Measurements from ENCODE around the gene COL4A2. TPM values are rescaled to one million over a fixed set of nuclear protein-coding genes. Genes with fewer than 3 reads are reported as not detected.

The COL4A2 gene
- total and polyA plus RNA-seq, 3 experiments from 2014 or later = not detected

GRCh38 chr13:110444226-110444653 lies 137.2 kb downstream of the COL4A2 start:
- Histone ChIP-seq H3K27ac (ENCODE audit: low read depth, low read length) (no peak overlapping the region), H3K4me1 (ENCODE audit: insufficient read depth, low read length) (no peaks in the 10 kb centered on the region), H3K36me3 (ENCODE audit: insufficient read depth, low read length) (no peaks in the 10 kb centered on the region), H3K27me3 (ENCODE audit: insufficient read depth, low read length, poor library complexity, severe bottlenecking) (no peaks in the 10 kb centered on the region), H3K4me3 (ENCODE audit: low read length) (no peak overlapping the region), H3K9me3 (ENCODE audit: low read length) (no peaks in the 10 kb centered on the region)
- Mint-ChIP-seq H3K27ac (no peak overlapping the region), H3K27me3 (peaks cover 31 to 46% of the 10 kb centered on the region in 2 donors), H3K4me3 (no peak overlapping the region), H3K36me3 (no peaks in the 10 kb centered on the region), H3K9me3 (no peaks in the 10 kb centered on the region), H3K4me1 (no peaks in the 10 kb centered on the region)
- ChIA-PET CTCF (interaction anchor here (0.9 kb wide), 1 partner anchor 12 kb away, joined by 4 read pairs; no protein-coding TSS in a partner anchor), POLR2A (no interaction called here)
- DNase-seq = no peak

GRCh38 chr13:110445183-110445582 lies 138.1 kb downstream of the COL4A2 start:
- no peaks in the 10 kb centered on the region for H3K27me3 ChIP-seq (ENCODE audit: insufficient read depth, low read length, poor library complexity, severe bottlenecking)
- H3K27ac Mint-ChIP-seq = no peak overlapping the region
- no peak overlapping the region for H3K27ac ChIP-seq (ENCODE audit: low read depth, low read length)
- no peak overlapping the region for H3K4me3 Mint-ChIP-seq
- H3K27me3 Mint-ChIP-seq = peaks cover 33 to 42% of the 10 kb centered on the region in 2 donors
- H3K36me3 ChIP-seq (ENCODE audit: insufficient read depth, low read length) = no peaks in the 10 kb centered on the region
- H3K9me3 Mint-ChIP-seq = no peaks in the 10 kb centered on the region
- no peaks in the 10 kb centered on the region for H3K4me1 ChIP-seq (ENCODE audit: insufficient read depth, low read length)
- no peak for DNase-seq
- CTCF ChIA-PET = interaction anchor here (0.9 kb wide), 1 partner anchor 11 kb away, joined by 4 read pairs; no protein-coding TSS in a partner anchor
- no peak overlapping the region for H3K4me3 ChIP-seq (ENCODE audit: low read length)
- POLR2A ChIA-PET = no interaction called here
- no peaks in the 10 kb centered on the region for H3K9me3 ChIP-seq (ENCODE audit: low read length)
- H3K36me3 Mint-ChIP-seq = no peaks in the 10 kb centered on the region
- no peaks in the 10 kb centered on the region for H3K4me1 Mint-ChIP-seq

GRCh38 chr13:110445722-110446574 lies 138.9 kb downstream of the COL4A2 start:
- Mint-ChIP-seq H3K36me3 (no peaks in the 10 kb centered on the region), H3K9me3 (no peaks in the 10 kb centered on the region), H3K4me3 (no peak overlapping the region), H3K4me1 (no peaks in the 10 kb centered on the region), H3K27ac (no peak overlapping the region), H3K27me3 (peaks cover 33 to 47% of the 10 kb centered on the region in 2 donors)
- DNase-seq = no peak
- ChIA-PET CTCF (no interaction called here), POLR2A (no interaction called here)
- Histone ChIP-seq H3K36me3 (ENCODE audit: insufficient read depth, low read length) (no peaks in the 10 kb centered on the region), H3K4me1 (ENCODE audit: insufficient read depth, low read length) (no peaks in the 10 kb centered on the region), H3K9me3 (ENCODE audit: low read length) (no peaks in the 10 kb centered on the region), H3K27me3 (ENCODE audit: insufficient read depth, low read length, poor library complexity, severe bottlenecking) (no peaks in the 10 kb centered on the region), H3K4me3 (ENCODE audit: low read length) (no peak overlapping the region), H3K27ac (ENCODE audit: low read depth, low read length) (no peak overlapping the region)

- Histone ChIP-seq H3K9me3 (ENCODE audit: low read length) (no peaks in the 10 kb centered on the region), H3K36me3 (ENCODE audit: insufficient read depth, low read length) (no peaks in the 10 kb centered on the region), H3K27ac (ENCODE audit: low read depth, low read length) (no peak overlapping the region), H3K4me1 (ENCODE audit: insufficient read depth, low read length) (no peaks in the 10 kb centered on the region), H3K4me3 (ENCODE audit: low read length) (no peak overlapping the region), H3K27me3 (ENCODE audit: insufficient read depth, low read length, poor library complexity, severe bottlenecking) (no peaks in the 10 kb centered on the region)
- no peaks in the 10 kb centered on the region for H3K36me3 Mint-ChIP-seq
- POLR2A ChIA-PET = no interaction called here
- DNase-seq = no peak
- H3K4me1 Mint-ChIP-seq = no peaks in the 10 kb centered on the region
- no peak overlapping the region for H3K27ac Mint-ChIP-seq
- no peaks in the 10 kb centered on the region for H3K9me3 Mint-ChIP-seq
- H3K4me3 Mint-ChIP-seq = no peak overlapping the region
- CTCF ChIA-PET = no interaction called here
- peaks cover 30 to 47% of the 10 kb centered on the region in 2 donors for H3K27me3 Mint-ChIP-seq
These were observed 139.4 kb downstream of the COL4A2 start for GRCh38 chr13:110446575-110446890.

- H3K4me3 Mint-ChIP-seq = no peak overlapping the region
- no peaks in the 10 kb centered on the region for H3K4me1 ChIP-seq (ENCODE audit: insufficient read depth, low read length)
- no peak for DNase-seq
- ChIA-PET CTCF (no interaction called here), POLR2A (no interaction called here)
- no peaks in the 10 kb centered on the region for H3K36me3 Mint-ChIP-seq
- H3K36me3 ChIP-seq (ENCODE audit: insufficient read depth, low read length) = no peaks in the 10 kb centered on the region
- no peaks in the 10 kb centered on the region for H3K27me3 ChIP-seq (ENCODE audit: insufficient read depth, low read length, poor library complexity, severe bottlenecking)
- peaks cover 30 to 50% of the 10 kb centered on the region in 2 donors for H3K27me3 Mint-ChIP-seq
- no peak overlapping the region for H3K27ac ChIP-seq (ENCODE audit: low read depth, low read length)
- H3K4me1 Mint-ChIP-seq = no peaks in the 10 kb centered on the region
- H3K27ac Mint-ChIP-seq = no peak overlapping the region
- H3K4me3 ChIP-seq (ENCODE audit: low read length) = no peak overlapping the region
- H3K9me3 ChIP-seq (ENCODE audit: low read length) = no peaks in the 10 kb centered on the region
- no peaks in the 10 kb centered on the region for H3K9me3 Mint-ChIP-seq
These were observed 140.0 kb downstream of the COL4A2 start for GRCh38 chr13:110447058-110447511.

GRCh38 chr13:110447801-110448200 lies 140.7 kb downstream of the COL4A2 start:
- H3K27ac ChIP-seq (ENCODE audit: low read depth, low read length) = no peak overlapping the region
- H3K27ac Mint-ChIP-seq = no peak overlapping the region
- H3K9me3 Mint-ChIP-seq = no peaks in the 10 kb centered on the region
- H3K4me3 ChIP-seq (ENCODE audit: low read length) = no peak overlapping the region
- H3K36me3 ChIP-seq (ENCODE audit: insufficient read depth, low read length) = no peaks in the 10 kb centered on the region
- ChIA-PET POLR2A (no interaction called here), CTCF (no interaction called here)
- peaks cover 30 to 50% of the 10 kb centered on the region in 2 donors for H3K27me3 Mint-ChIP-seq
- DNase-seq = no peak
- no peaks in the 10 kb centered on the region for H3K36me3 Mint-ChIP-seq
- no peak overlapping the region for H3K4me3 Mint-ChIP-seq
- no peaks in the 10 kb centered on the region for H3K4me1 ChIP-seq (ENCODE audit: insufficient read depth, low read length)
- no peaks in the 10 kb centered on the region for H3K4me1 Mint-ChIP-seq
- H3K27me3 ChIP-seq (ENCODE audit: insufficient read depth, low read length, poor library complexity, severe bottlenecking) = no peaks in the 10 kb centered on the region
- no peaks in the 10 kb centered on the region for H3K9me3 ChIP-seq (ENCODE audit: low read length)

- Histone ChIP-seq H3K9me3 (ENCODE audit: low read length) (no peaks in the 10 kb centered on the region), H3K27me3 (ENCODE audit: insufficient read depth, low read length, poor library complexity, severe bottlenecking) (no peaks in the 10 kb centered on the region), H3K4me1 (ENCODE audit: insufficient read depth, low read length) (no peaks in the 10 kb centered on the region), H3K36me3 (ENCODE audit: insufficient read depth, low read length) (no peaks in the 10 kb centered on the region), H3K4me3 (ENCODE audit: low read length) (no peak overlapping the region), H3K27ac (ENCODE audit: low read depth, low read length) (no peak overlapping the region)
- no peaks in the 10 kb centered on the region for H3K36me3 Mint-ChIP-seq
- H3K4me3 Mint-ChIP-seq = no peak overlapping the region
- ChIA-PET POLR2A (no interaction called here), CTCF (no interaction called here)
- H3K27ac Mint-ChIP-seq = no peak overlapping the region
- no peaks in the 10 kb centered on the region for H3K4me1 Mint-ChIP-seq
- no peaks in the 10 kb centered on the region for H3K9me3 Mint-ChIP-seq
- H3K27me3 Mint-ChIP-seq = peaks cover 30 to 47% of the 10 kb centered on the region in 2 donors
- DNase-seq = no peak
These were observed 141.1 kb downstream of the COL4A2 start for GRCh38 chr13:110448230-110448629.

GRCh38 chr13:110448677-110449076 lies 141.6 kb downstream of the COL4A2 start:
- no peak for DNase-seq
- ChIA-PET CTCF (no interaction called here), POLR2A (no interaction called here)
- no peaks in the 10 kb centered on the region for H3K4me1 Mint-ChIP-seq
- Histone ChIP-seq H3K27ac (ENCODE audit: low read depth, low read length) (no peak overlapping the region), H3K4me3 (ENCODE audit: low read length) (no peak overlapping the region), H3K4me1 (ENCODE audit: insufficient read depth, low read length) (no peaks in the 10 kb centered on the region), H3K27me3 (ENCODE audit: insufficient read depth, low read length, poor library complexity, severe bottlenecking) (no peaks in the 10 kb centered on the region), H3K9me3 (ENCODE audit: low read length) (no peaks in the 10 kb centered on the region), H3K36me3 (ENCODE audit: insufficient read depth, low read length) (no peaks in the 10 kb centered on the region)
- no peak overlapping the region for H3K27ac Mint-ChIP-seq
- no peak overlapping the region for H3K4me3 Mint-ChIP-seq
- no peaks in the 10 kb centered on the region for H3K9me3 Mint-ChIP-seq
- no peaks in the 10 kb centered on the region for H3K36me3 Mint-ChIP-seq
- peaks cover 26 to 50% of the 10 kb centered on the region in 2 donors for H3K27me3 Mint-ChIP-seq
